HG03060 (cell line): ENCODE measurements around the gene RTP3.

Experiments used
- ATAC-seq: cut with Tn5 transposase; IDR thresholded peaks from one replicate; pipeline ENCODE4 v1.9.1; 2021; ENCODE audit warnings: low read depth, moderate number of reproducible peaks; ENCODE audit not compliant: unreplicated experiment

The RTP3 gene

GRCh38 chr3:46497556-46498265 is at the start of gene RTP3:
Gene RTP3, plus strand, starts transcription at chr3:46497976. Its CDS starts 87 bp downstream, at chr3:46498063.
- no peak for ATAC-seq

- no peak for ATAC-seq
Observed at GRCh38 chr3:46448721-46449120, 49.1 kb upstream of the RTP3 start.

GRCh38 chr3:46449755-46450552 is 47.8 kb upstream of the RTP3 start:
- ATAC-seq: no peak

GRCh38 chr3:46453526-46454208 is 44.1 kb upstream of the RTP3 start:
- ATAC-seq: no peak

GRCh38 chr3:46454209-46454595 is 43.6 kb upstream of the RTP3 start:
- no peak for ATAC-seq

GRCh38 chr3:46454606-46455005 is 43.2 kb upstream of the RTP3 start:
- no peak for ATAC-seq

GRCh38 chr3:46455231-46456115 is 42.3 kb upstream of the RTP3 start:
- ATAC-seq: no peak

- no peak for ATAC-seq
Observed at GRCh38 chr3:46456118-46456517, 41.7 kb upstream of the RTP3 start.

GRCh38 chr3:46460051-46460450 is 37.7 kb upstream of the RTP3 start:
- no peak for ATAC-seq

- no peak for ATAC-seq
Observed at GRCh38 chr3:46462111-46462510, 35.7 kb upstream of the RTP3 start.

- ATAC-seq: no peak
Observed at GRCh38 chr3:46462511-46462910, 35.3 kb upstream of the RTP3 start.

- no peak for ATAC-seq
Observed at GRCh38 chr3:46463120-46463867, 34.5 kb upstream of the RTP3 start.

GRCh38 chr3:46463868-46464241 is 33.9 kb upstream of the RTP3 start:
- no peak for ATAC-seq

- ATAC-seq: no peak
Observed at GRCh38 chr3:46464326-46465195, 33.2 kb upstream of the RTP3 start, which contains the start of gene LTF. Gene LTF, minus strand, starts transcription at chr3:46464905. Its CDS starts 38 bp downstream, at chr3:46464867.

GRCh38 chr3:46465196-46465520 is 32.6 kb upstream of the RTP3 start:
- ATAC-seq: no peak

GRCh38 chr3:46466273-46466672 is 31.5 kb upstream of the RTP3 start:
- no peak for ATAC-seq

GRCh38 chr3:46466871-46467403 is 30.8 kb upstream of the RTP3 start:
- no peak for ATAC-seq

GRCh38 chr3:46467562-46467961 is 30.2 kb upstream of the RTP3 start:
- ATAC-seq: no peak
